WTC11 (cell line): ENCODE measurements around the gene GPR183. TPM values are rescaled to one million over a fixed set of nuclear protein-coding genes. Genes with fewer than 3 reads are reported as not detected.

ENCODE experiments used
- ATAC-seq: fragments of 200-7000 bp; cut with Tn5 transposase; 2 replicates; pipeline ENCODE4 v1.10.0; 2021; ENCODE audit warnings: mild to moderate bottlenecking, moderate library complexity
- CTCF ChIA-PET: fragments of 300-600 bp; sonication (Branson Sonifier 250); formaldehyde crosslinking; loops from one replicate; lab custom pipeline; 2021; ENCODE audit warnings: antibody characterized with exemption; lab: Charles Lee
- POLR2A ChIA-PET: fragments of 350-600 bp; sonication (Branson Sonifier 250); formaldehyde crosslinking; loops from one replicate; lab custom pipeline; 2021; ENCODE audit warnings: antibody characterized with exemption; lab: Charles Lee
- DNase-seq: peaks from one replicate; pipeline ENCODE4 v3.0.0; 2021; ENCODE audit warnings: low spot score
- H3K27ac Mint-ChIP-seq: 2 replicates; pipeline ENCODE4 v1.8.0; 2021; ENCODE audit warnings: mixed read lengths
- H3K27me3 Mint-ChIP-seq: 2 replicates; pipeline ENCODE4 v1.8.0; 2021; ENCODE audit warnings: low read depth, mild to moderate bottlenecking, moderate library complexity, mixed read lengths
- H3K36me3 Mint-ChIP-seq: 2 replicates; pipeline ENCODE4 v1.8.0; 2021; ENCODE audit warnings: mixed read lengths
- H3K4me1 Mint-ChIP-seq: 2 replicates; pipeline ENCODE4 v1.8.0; 2022; ENCODE audit warnings: mixed read lengths
- H3K4me3 Mint-ChIP-seq: 2 replicates; pipeline ENCODE4 v1.8.0; 2021; ENCODE audit warnings: mild to moderate bottlenecking, moderate library complexity, mixed read lengths
- H3K9me3 Mint-ChIP-seq: 2 replicates; pipeline ENCODE4 v1.8.0; 2021; ENCODE audit warnings: mixed read lengths
- CREB1 ChIP-seq: sonication (generic); formaldehyde crosslinking; IDR thresholded peaks from 2 replicates; pipeline ENCODE4 v1.8.0; 2023; ENCODE audit warnings: mild to moderate bottlenecking, missing genetic modification reagents
- GTF2I ChIP-seq: fragments of 250-450 bp; sonication (Bioruptor Pico); conservative IDR thresholded peaks from 2 replicates; pipeline ENCODE4 v1.4.0; 2021; ENCODE audit warnings: mild to moderate bottlenecking
- MYBL2 ChIP-seq: sonication (generic); formaldehyde crosslinking; IDR thresholded peaks from 2 replicates; pipeline ENCODE4 v1.8.1; 2023; ENCODE audit warnings: mild to moderate bottlenecking, moderate library complexity, missing genetic modification reagents
- SOX15 ChIP-seq: fragments of 250-450 bp; sonication (Bioruptor Pico); IDR thresholded peaks from 2 replicates; pipeline ENCODE4 v1.9.0; 2021; ENCODE audit warnings: mild to moderate bottlenecking
- TEAD1 ChIP-seq: sonication (generic); formaldehyde crosslinking; IDR thresholded peaks from 2 replicates; pipeline ENCODE4 v1.8.0; 2022; ENCODE audit warnings: mild to moderate bottlenecking, missing genetic modification reagents
- TEAD4 ChIP-seq: sonication (generic); formaldehyde crosslinking; IDR thresholded peaks from 2 replicates; pipeline ENCODE4 v1.8.0; 2022; ENCODE audit warnings: mild to moderate bottlenecking, missing genetic modification reagents
- TP53 ChIP-seq: sonication (generic); formaldehyde crosslinking; IDR thresholded peaks from 2 replicates; pipeline ENCODE4 v1.8.1; 2023; ENCODE audit warnings: mild to moderate bottlenecking, missing genetic modification reagents
- ZNF671 ChIP-seq: fragments of 250-450 bp; sonication (Bioruptor Pico); IDR thresholded peaks from 2 replicates; pipeline ENCODE4 v1.8.0; 2021; ENCODE audit warnings: mild to moderate bottlenecking
- total RNA-seq: library from RNA; stranded (reverse); gene quantifications from 3 replicates; pipeline ENCODE4 v1.2.3, GENCODE V29; 2021
- TF ChIP-seq, protein P1 (sequence below): sonication (generic); formaldehyde crosslinking; IDR thresholded peaks from 2 replicates; pipeline ENCODE4 v1.8.0; 2022; ENCODE audit warnings: mild to moderate bottlenecking, missing genetic modification reagents
- TF ChIP-seq, protein P2 (sequence below): sonication (generic); formaldehyde crosslinking; IDR thresholded peaks from 2 replicates; pipeline ENCODE4 v1.8.1; 2022; ENCODE audit warnings: missing genetic modification reagents, borderline replicate concordance
- TF ChIP-seq, protein P3 (sequence below): sonication (generic); formaldehyde crosslinking; conservative IDR thresholded peaks from 2 replicates; pipeline ENCODE4 v1.8.1; 2022; ENCODE audit warnings: mild to moderate bottlenecking, missing genetic modification reagents
- TF ChIP-seq, protein P4 (sequence below): sonication (generic); formaldehyde crosslinking; conservative IDR thresholded peaks from 2 replicates; pipeline ENCODE4 v1.8.1; 2023; ENCODE audit warnings: mild to moderate bottlenecking, low read depth, missing genetic modification reagents, moderate library complexity
- TF ChIP-seq, protein P5 (sequence below): sonication (generic); formaldehyde crosslinking; IDR thresholded peaks from 2 replicates; pipeline ENCODE4 v1.8.0; 2023; ENCODE audit warnings: mild to moderate bottlenecking, missing genetic modification reagents

The GPR183 gene
- total RNA-seq, 1 experiment from 2014 or later, result 0.13 TPM

DNA sequence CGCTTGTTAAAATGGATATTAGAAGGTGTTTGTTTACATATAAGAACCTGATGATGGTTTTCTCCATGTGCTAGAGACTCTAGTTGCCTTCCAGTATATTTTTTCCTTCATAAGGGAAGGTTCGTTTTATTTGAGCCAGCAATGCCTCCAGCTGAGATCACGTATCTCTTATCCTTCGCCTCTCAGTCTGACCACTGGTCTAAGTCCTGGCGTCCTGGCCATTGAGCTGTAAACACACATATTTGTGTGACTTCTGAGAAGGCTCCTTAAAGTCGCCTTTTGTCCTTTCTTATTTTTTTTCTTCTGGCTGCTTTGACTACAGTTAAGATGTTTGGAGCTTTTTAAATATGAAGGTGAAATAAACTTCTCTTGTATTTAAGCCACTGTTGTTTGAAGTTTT is 23.7 kb upstream of the GPR183 start:
- Mint-ChIP-seq H3K36me3 (no peaks in the 10 kb centered on the region), H3K9me3 (no peaks in the 10 kb centered on the region), H3K4me1 (no peaks in the 10 kb centered on the region), H3K27me3 (no peaks in the 10 kb centered on the region), H3K27ac (no peak overlapping the region), H3K4me3 (no peak overlapping the region)
- ChIA-PET POLR2A (interaction anchor here (0.6 kb wide), 1 partner anchor 21 kb away, joined by 4 read pairs; no protein-coding TSS in a partner anchor), CTCF (no interaction called here)
- ATAC-seq (no peak), DNase-seq (no peak)
- no peak for TF ChIP-seq SOX15 (CRISPR knock-in tag)
- no peak for TF ChIP-seq TEAD4 (CRISPR knock-in tag)
- no peak for TF ChIP-seq CREB1 (CRISPR knock-in tag)
- TF ChIP-seq TP53 (CRISPR knock-in tag), result no peak
- TF ChIP-seq, protein P1, sequence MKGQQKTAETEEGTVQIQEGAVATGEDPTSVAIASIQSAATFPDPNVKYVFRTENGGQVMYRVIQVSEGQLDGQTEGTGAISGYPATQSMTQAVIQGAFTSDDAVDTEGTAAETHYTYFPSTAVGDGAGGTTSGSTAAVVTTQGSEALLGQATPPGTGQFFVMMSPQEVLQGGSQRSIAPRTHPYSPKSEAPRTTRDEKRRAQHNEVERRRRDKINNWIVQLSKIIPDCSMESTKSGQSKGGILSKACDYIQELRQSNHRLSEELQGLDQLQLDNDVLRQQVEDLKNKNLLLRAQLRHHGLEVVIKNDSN (CRISPR knock-in tag), result no peak
- TF ChIP-seq, protein P2, sequence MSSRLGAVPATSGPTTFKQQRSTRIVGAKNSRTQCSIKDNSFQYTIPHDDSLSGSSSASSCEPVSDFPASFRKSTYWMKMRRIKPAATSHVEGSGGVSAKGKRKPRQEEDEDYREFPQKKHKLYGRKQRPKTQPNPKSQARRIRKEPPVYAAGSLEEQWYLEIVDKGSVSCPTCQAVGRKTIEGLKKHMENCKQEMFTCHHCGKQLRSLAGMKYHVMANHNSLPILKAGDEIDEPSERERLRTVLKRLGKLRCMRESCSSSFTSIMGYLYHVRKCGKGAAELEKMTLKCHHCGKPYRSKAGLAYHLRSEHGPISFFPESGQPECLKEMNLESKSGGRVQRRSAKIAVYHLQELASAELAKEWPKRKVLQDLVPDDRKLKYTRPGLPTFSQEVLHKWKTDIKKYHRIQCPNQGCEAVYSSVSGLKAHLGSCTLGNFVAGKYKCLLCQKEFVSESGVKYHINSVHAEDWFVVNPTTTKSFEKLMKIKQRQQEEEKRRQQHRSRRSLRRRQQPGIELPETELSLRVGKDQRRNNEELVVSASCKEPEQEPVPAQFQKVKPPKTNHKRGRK (CRISPR knock-in tag), result no peak
- TF ChIP-seq TEAD1 (CRISPR knock-in tag), result no peak
- no peak for TF ChIP-seq ZNF671 (CRISPR knock-in tag)

DNA sequence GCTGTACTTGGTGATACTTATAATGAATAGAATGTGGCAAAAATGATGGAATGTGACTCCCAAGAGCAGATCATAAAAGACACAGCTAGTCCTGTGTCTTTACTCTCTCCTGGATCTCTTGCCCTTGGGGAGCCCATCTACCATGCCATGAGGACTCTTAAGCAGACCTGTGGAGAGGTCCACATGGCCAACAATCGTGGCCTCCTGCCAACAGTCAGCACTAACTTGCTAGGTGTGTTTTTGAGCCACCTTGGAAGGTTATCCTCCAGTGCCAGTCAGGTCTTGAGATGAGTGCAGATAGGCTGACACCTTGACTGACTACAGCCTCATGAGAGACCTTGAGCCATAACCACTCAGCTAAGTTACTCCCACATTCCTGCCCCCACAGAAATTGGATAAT is 22.3 kb upstream of the GPR183 start:
- ATAC-seq (no peak), DNase-seq (no peak)
- TF ChIP-seq, protein P1 (CRISPR knock-in tag), result no peak
- TF ChIP-seq, protein P3, sequence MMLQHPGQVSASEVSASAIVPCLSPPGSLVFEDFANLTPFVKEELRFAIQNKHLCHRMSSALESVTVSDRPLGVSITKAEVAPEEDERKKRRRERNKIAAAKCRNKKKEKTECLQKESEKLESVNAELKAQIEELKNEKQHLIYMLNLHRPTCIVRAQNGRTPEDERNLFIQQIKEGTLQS (CRISPR knock-in tag), result no peak
- H3K27ac Mint-ChIP-seq, result no peak overlapping the region
- no peaks in the 10 kb centered on the region for H3K27me3 Mint-ChIP-seq
- no peaks in the 10 kb centered on the region for H3K36me3 Mint-ChIP-seq
- no peak overlapping the region for H3K4me3 Mint-ChIP-seq
- CTCF ChIA-PET, result no interaction called here
- no peaks in the 10 kb centered on the region for H3K9me3 Mint-ChIP-seq
- H3K4me1 Mint-ChIP-seq, result no peaks in the 10 kb centered on the region
- POLR2A ChIA-PET, result no interaction called here

DNA sequence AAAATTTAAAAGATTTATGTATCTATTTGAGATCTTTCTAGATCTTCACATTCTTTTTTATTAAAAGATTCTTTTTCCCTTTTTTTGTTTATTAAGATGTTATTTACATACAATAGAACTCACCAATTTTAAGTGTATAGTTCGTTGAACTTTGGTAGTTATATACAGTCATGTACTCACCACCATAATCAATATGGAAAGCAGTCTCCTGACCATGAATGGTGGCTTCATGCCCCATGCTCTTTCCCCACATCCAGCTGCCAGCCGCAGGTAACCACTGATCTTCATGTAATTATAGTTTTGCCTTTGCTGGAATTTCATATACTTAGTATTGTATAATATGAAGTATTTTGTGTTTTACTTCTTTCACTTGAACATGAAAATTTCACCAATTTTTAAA is 20.6 kb upstream of the GPR183 start:
- Mint-ChIP-seq H3K9me3 (no peaks in the 10 kb centered on the region), H3K27ac (no peak overlapping the region), H3K27me3 (no peaks in the 10 kb centered on the region), H3K4me3 (no peak overlapping the region), H3K36me3 (no peaks in the 10 kb centered on the region), H3K4me1 (no peaks in the 10 kb centered on the region)
- no peak for TF ChIP-seq GTF2I (CRISPR knock-in tag)
- TF ChIP-seq, protein P4, sequence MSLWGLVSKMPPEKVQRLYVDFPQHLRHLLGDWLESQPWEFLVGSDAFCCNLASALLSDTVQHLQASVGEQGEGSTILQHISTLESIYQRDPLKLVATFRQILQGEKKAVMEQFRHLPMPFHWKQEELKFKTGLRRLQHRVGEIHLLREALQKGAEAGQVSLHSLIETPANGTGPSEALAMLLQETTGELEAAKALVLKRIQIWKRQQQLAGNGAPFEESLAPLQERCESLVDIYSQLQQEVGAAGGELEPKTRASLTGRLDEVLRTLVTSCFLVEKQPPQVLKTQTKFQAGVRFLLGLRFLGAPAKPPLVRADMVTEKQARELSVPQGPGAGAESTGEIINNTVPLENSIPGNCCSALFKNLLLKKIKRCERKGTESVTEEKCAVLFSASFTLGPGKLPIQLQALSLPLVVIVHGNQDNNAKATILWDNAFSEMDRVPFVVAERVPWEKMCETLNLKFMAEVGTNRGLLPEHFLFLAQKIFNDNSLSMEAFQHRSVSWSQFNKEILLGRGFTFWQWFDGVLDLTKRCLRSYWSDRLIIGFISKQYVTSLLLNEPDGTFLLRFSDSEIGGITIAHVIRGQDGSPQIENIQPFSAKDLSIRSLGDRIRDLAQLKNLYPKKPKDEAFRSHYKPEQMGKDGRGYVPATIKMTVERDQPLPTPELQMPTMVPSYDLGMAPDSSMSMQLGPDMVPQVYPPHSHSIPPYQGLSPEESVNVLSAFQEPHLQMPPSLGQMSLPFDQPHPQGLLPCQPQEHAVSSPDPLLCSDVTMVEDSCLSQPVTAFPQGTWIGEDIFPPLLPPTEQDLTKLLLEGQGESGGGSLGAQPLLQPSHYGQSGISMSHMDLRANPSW (CRISPR knock-in tag), result no peak
- TF ChIP-seq, protein P5, sequence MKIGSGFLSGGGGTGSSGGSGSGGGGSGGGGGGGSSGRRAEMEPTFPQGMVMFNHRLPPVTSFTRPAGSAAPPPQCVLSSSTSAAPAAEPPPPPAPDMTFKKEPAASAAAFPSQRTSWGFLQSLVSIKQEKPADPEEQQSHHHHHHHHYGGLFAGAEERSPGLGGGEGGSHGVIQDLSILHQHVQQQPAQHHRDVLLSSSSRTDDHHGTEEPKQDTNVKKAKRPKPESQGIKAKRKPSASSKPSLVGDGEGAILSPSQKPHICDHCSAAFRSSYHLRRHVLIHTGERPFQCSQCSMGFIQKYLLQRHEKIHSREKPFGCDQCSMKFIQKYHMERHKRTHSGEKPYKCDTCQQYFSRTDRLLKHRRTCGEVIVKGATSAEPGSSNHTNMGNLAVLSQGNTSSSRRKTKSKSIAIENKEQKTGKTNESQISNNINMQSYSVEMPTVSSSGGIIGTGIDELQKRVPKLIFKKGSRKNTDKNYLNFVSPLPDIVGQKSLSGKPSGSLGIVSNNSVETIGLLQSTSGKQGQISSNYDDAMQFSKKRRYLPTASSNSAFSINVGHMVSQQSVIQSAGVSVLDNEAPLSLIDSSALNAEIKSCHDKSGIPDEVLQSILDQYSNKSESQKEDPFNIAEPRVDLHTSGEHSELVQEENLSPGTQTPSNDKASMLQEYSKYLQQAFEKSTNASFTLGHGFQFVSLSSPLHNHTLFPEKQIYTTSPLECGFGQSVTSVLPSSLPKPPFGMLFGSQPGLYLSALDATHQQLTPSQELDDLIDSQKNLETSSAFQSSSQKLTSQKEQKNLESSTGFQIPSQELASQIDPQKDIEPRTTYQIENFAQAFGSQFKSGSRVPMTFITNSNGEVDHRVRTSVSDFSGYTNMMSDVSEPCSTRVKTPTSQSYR (CRISPR knock-in tag), result no peak
- no peak for TF ChIP-seq MYBL2 (CRISPR knock-in tag)
- ATAC-seq (no peak), DNase-seq (no peak)
- POLR2A ChIA-PET, result no interaction called here
- CTCF ChIA-PET, result no interaction called here
